Measurements from ENCODE around the gene RCHY1.
"Not testable (repeated sequence)": the region's sequence is repeated elsewhere in the genome, so short reads cannot be mapped to it uniquely, and the experiment has no call there.

DNA sequence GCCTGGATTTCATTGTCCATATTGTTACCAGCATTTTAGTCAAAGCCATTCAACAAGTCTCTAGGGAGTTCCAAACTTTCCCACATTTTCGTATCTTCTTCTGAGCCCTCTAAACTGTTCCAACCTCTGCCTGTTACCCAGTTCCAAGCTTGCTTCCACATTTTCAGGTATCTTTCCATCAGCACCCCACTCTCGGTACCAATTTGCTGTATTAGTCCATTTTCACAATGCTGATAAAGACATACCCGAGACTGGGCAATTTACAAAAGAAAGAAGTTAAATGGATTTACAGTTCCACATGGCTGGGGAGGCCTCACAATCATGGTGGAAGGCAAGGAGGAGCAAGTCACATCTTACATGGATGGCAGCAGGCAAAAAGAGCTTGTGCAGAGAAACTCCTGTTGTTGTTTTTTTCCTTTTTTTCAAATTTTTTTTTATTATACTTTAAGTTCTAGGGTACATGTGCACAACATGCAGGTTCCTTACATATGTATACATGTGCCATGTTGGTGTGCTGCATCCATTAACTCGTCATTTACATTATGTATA, 19.2 kb upstream of the RCHY1 start:
- TF ChIP-seq, protein P1, sequence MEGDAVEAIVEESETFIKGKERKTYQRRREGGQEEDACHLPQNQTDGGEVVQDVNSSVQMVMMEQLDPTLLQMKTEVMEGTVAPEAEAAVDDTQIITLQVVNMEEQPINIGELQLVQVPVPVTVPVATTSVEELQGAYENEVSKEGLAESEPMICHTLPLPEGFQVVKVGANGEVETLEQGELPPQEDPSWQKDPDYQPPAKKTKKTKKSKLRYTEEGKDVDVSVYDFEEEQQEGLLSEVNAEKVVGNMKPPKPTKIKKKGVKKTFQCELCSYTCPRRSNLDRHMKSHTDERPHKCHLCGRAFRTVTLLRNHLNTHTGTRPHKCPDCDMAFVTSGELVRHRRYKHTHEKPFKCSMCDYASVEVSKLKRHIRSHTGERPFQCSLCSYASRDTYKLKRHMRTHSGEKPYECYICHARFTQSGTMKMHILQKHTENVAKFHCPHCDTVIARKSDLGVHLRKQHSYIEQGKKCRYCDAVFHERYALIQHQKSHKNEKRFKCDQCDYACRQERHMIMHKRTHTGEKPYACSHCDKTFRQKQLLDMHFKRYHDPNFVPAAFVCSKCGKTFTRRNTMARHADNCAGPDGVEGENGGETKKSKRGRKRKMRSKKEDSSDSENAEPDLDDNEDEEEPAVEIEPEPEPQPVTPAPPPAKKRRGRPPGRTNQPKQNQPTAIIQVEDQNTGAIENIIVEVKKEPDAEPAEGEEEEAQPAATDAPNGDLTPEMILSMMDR (IDR thresholded peaks at IDR 0.05; ENCODE audit: insufficient read depth, low read length) = not testable (repeated sequence)
- not testable (repeated sequence) for TF ChIP-seq GABPA, POLR2AphosphoS5 (IDR thresholded peaks at IDR 0.05; ENCODE audit: low read depth)
